H1 (cell line): Measurements from ENCODE around the gene SOX13.

ENCODE experiments used
- CBX8 ChIP-seq: fragments of 300-800, 300-1000 bp; sonication (generic); IDR thresholded peaks from 2 replicates; pipeline ENCODE4 v1.7.1; 2016; ENCODE audit warnings: low read depth, low read length, borderline replicate concordance
- CHD2 ChIP-seq: IDR thresholded peaks from 2 replicates; pipeline ENCODE4 v1.6.1; 2012; ENCODE audit warnings: low read length, improper control_type of control experiment
- CTCF ChIP-seq, 3 experiments: IDR thresholded peaks; 1 replicate in 2 of 3; 2 replicates in 1 of 3; pipeline versions ENCODE4 v1.5.1 to v1.6.1; 2011; ENCODE audit warnings: low read length in 3 of 3, mild to moderate bottlenecking in 3 of 3, inconsistent platforms in 2 of 3, low read depth in 1 of 3, moderate library complexity in 1 of 3; ENCODE audit not compliant: insufficient read depth in 1 of 3; ENCODE audit errors: control extremely low read depth in 1 of 3
- GABPA ChIP-seq: IDR thresholded peaks from 2 replicates; pipeline ENCODE4 v1.6.1; 2011; ENCODE audit warnings: mild to moderate bottlenecking, low read length, moderate library complexity, borderline replicate concordance; ENCODE audit not compliant: insufficient read depth
- POLR2A ChIP-seq, 2 experiments: IDR thresholded peaks; 1 replicate in 1 of 2; 2 replicates in 1 of 2; pipeline ENCODE4 v1.6.1; 2011; ENCODE audit warnings: low read depth in 2 of 2, low read length in 2 of 2, mild to moderate bottlenecking in 2 of 2; ENCODE audit errors: control extremely low read depth in 1 of 2
- RAD21 ChIP-seq, 2 experiments: IDR thresholded peaks in 1 of 2; conservative IDR thresholded peaks in 1 of 2; 2 replicates each; pipeline ENCODE4 v1.6.1; 2011; ENCODE audit warnings: low read depth in 2 of 2, low read length in 2 of 2, improper control_type of control experiment in 1 of 2, inconsistent platforms in 1 of 2, mild to moderate bottlenecking in 1 of 2, moderate library complexity in 1 of 2
- TAF1 ChIP-seq: IDR thresholded peaks from 2 replicates; pipeline ENCODE4 v1.6.1; 2011; ENCODE audit warnings: mild to moderate bottlenecking, low read depth, low read length
- ZNF274 ChIP-seq: IDR thresholded peaks from 2 replicates; pipeline ENCODE4 v1.7.0; 2012; ENCODE audit warnings: low read length, borderline replicate concordance; ENCODE audit errors: extremely low read depth
- TF ChIP-seq, protein P1 (sequence below): IDR thresholded peaks from 2 replicates; pipeline ENCODE4 v1.6.1; 2011; ENCODE audit warnings: low read depth, mild to moderate bottlenecking, low read length; ENCODE audit not compliant: insufficient read depth

GRCh38 chr1:204172404-204173029 is 99.6 kb downstream of the SOX13 start:
- TF ChIP-seq CTCF (IDR thresholded peaks at IDR 0.05; ENCODE audit: control extremely low read depth in 1 of 3, insufficient read depth in 1 of 3, low read depth in 1 of 3, low read length in 3 of 3) = no peak
- TF ChIP-seq, protein P1, sequence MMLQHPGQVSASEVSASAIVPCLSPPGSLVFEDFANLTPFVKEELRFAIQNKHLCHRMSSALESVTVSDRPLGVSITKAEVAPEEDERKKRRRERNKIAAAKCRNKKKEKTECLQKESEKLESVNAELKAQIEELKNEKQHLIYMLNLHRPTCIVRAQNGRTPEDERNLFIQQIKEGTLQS = no peak
- TF ChIP-seq RAD21 (IDR thresholded peaks at IDR 0.05 in 1 of 2, conservative IDR thresholded peaks at IDR 0.05 in 1 of 2; ENCODE audit: low read depth in 2 of 2, low read length in 2 of 2) = no peak
- TF ChIP-seq TAF1 = no peak
- TF ChIP-seq GABPA = no peak
- no peak for TF ChIP-seq CHD2
- TF ChIP-seq CBX8 = no peak
- no peak for TF ChIP-seq ZNF274
- TF ChIP-seq POLR2A (IDR thresholded peaks at IDR 0.05; ENCODE audit: control extremely low read depth in 1 of 2, low read depth in 2 of 2, low read length in 2 of 2) = no peak
